Right lobe of liver (tissue), 4 donors: ENCODE measurements around the gene CCT3.
"Not testable (repeated sequence)": the region's sequence is repeated elsewhere in the genome, so short reads cannot be mapped to it uniquely, and the experiment has no call there.

Source experiments
- CTCF ChIP-seq, 4 donors: fragments of 200-600 bp in 3 of 4; fragments of 450-650 bp in 1 of 4; IDR thresholded peaks; one replicate each; pipeline versions ENCODE4 v1.5.1 to v1.8.0; 2016 to 2022; ENCODE audit warnings: antibody characterized with exemption in 4 of 4, mild to moderate bottlenecking in 2 of 4
- POLR2A ChIP-seq: fragments of 450-650 bp; IDR thresholded peaks from one replicate; pipeline ENCODE4 v1.6.1; 2017; ENCODE audit warnings: antibody characterized with exemption, mild to moderate bottlenecking
- donor health status: DM: no; HTN: no; CAD: no.
- donor health status: DM: no; HTN: no; CAD: no.
- donor health status: DM: no; HTN: yes; CAD: no.

- TF ChIP-seq POLR2A; CTCF (IDR thresholded peaks at IDR 0.05): not testable (repeated sequence)
Observed at GRCh38 chr1:156346035-156346434, 7.9 kb upstream of the CCT3 start.
